Measurements from ENCODE around the gene CFAP65.
A peak's percentile ranks its signal among the peaks of the same experiment; 100 is the strongest.

The CFAP65 gene

GRCh38 chr2:219018286-219018685 is 23.0 kb downstream of the CFAP65 start:
- H3K9ac ChIP-seq, result no peak overlapping the region
- no peak overlapping the region for H2AFZ ChIP-seq
- no peak overlapping the region for H3K4me3 ChIP-seq (ENCODE audit: low read depth, low read length)
- TF ChIP-seq, protein P1, sequence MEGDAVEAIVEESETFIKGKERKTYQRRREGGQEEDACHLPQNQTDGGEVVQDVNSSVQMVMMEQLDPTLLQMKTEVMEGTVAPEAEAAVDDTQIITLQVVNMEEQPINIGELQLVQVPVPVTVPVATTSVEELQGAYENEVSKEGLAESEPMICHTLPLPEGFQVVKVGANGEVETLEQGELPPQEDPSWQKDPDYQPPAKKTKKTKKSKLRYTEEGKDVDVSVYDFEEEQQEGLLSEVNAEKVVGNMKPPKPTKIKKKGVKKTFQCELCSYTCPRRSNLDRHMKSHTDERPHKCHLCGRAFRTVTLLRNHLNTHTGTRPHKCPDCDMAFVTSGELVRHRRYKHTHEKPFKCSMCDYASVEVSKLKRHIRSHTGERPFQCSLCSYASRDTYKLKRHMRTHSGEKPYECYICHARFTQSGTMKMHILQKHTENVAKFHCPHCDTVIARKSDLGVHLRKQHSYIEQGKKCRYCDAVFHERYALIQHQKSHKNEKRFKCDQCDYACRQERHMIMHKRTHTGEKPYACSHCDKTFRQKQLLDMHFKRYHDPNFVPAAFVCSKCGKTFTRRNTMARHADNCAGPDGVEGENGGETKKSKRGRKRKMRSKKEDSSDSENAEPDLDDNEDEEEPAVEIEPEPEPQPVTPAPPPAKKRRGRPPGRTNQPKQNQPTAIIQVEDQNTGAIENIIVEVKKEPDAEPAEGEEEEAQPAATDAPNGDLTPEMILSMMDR (IDR thresholded peaks at IDR 0.05), result no peak
- no peaks in the 10 kb centered on the region for H3K36me3 ChIP-seq (ENCODE audit: control insufficient read depth, insufficient read depth, low read length)
- H3K27me3 ChIP-seq (ENCODE audit: control insufficient read depth, insufficient read depth, low read length), result no peaks in the 10 kb centered on the region
- no peak overlapping the region for H3K4me2 ChIP-seq (ENCODE audit: low read length)
- H3K9me3 ChIP-seq (ENCODE audit: control insufficient read depth, low read length), result no peaks in the 10 kb centered on the region
- no peaks in the 10 kb centered on the region for H3K4me1 ChIP-seq
- no peak overlapping the region for H3K27ac ChIP-seq
- no peaks in the 10 kb centered on the region for H3K79me2 ChIP-seq

GRCh38 chr2:219017201-219017931 is 23.9 kb downstream of the CFAP65 start:
- Histone ChIP-seq H3K79me2 (no peaks in the 10 kb centered on the region), H3K36me3 (ENCODE audit: control insufficient read depth, insufficient read depth, low read length) (no peaks in the 10 kb centered on the region), H3K4me2 (ENCODE audit: low read length) (no peak overlapping the region), H3K4me3 (ENCODE audit: low read depth, low read length) (no peak overlapping the region), H3K27me3 (ENCODE audit: control insufficient read depth, insufficient read depth, low read length) (no peaks in the 10 kb centered on the region), H3K27ac (no peak overlapping the region), H3K9me3 (ENCODE audit: control insufficient read depth, low read length) (no peaks in the 10 kb centered on the region), H3K4me1 (no peaks in the 10 kb centered on the region), H2AFZ (no peak overlapping the region), H3K9ac (no peak overlapping the region)
- TF ChIP-seq, protein P1 (IDR thresholded peaks at IDR 0.05), result no peak

- Histone ChIP-seq H3K4me3 (ENCODE audit: low read depth, low read length) (no peak overlapping the region), H3K27ac (no peak overlapping the region), H3K27me3 (ENCODE audit: control insufficient read depth, insufficient read depth, low read length) (no peaks in the 10 kb centered on the region), H3K79me2 (no peaks in the 10 kb centered on the region), H3K36me3 (ENCODE audit: control insufficient read depth, insufficient read depth, low read length) (no peaks in the 10 kb centered on the region), H3K9ac (no peak overlapping the region), H3K9me3 (ENCODE audit: control insufficient read depth, low read length) (no peaks in the 10 kb centered on the region), H2AFZ (no peak overlapping the region), H3K4me1 (no peaks in the 10 kb centered on the region), H3K4me2 (ENCODE audit: low read length) (no peak overlapping the region)
- TF ChIP-seq, protein P1 (IDR thresholded peaks at IDR 0.05), result no peak
Observed at GRCh38 chr2:219016721-219017120, 24.6 kb downstream of the CFAP65 start.

DNA sequence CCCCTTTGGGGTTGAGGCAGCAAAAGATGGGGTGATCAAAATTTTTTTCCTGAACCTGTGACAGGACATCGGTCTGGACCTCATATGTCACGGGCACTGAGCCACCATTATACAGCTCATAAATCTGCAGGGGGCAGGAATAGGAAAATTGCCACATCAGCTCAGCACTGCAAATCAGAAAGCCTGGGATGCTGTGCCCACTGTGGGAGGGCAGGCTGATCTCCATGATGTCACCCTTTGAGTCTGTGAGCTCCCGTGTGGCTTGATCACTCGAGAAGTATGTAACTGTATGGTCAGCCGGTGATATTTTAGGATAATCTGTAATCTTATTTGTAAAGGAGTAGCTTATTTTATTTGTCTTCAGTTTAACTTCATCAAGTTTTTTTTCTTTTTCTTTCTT is 30.4 kb downstream of the CFAP65 start:
- no peak overlapping the region for H3K4me3 ChIP-seq (ENCODE audit: low read depth, low read length)
- no peak overlapping the region for H3K27ac ChIP-seq
- H3K36me3 ChIP-seq (ENCODE audit: control insufficient read depth, insufficient read depth, low read length), result no peaks in the 10 kb centered on the region
- no peak overlapping the region for H3K9ac ChIP-seq
- no peaks in the 10 kb centered on the region for H3K27me3 ChIP-seq (ENCODE audit: control insufficient read depth, insufficient read depth, low read length)
- H3K4me1 ChIP-seq, result no peaks in the 10 kb centered on the region
- no peaks in the 10 kb centered on the region for H3K9me3 ChIP-seq (ENCODE audit: control insufficient read depth, low read length)
- TF ChIP-seq, protein P1 (IDR thresholded peaks at IDR 0.05), result no peak
- H3K79me2 ChIP-seq, result no peaks in the 10 kb centered on the region
- H2AFZ ChIP-seq, result no peak overlapping the region
- H3K4me2 ChIP-seq (ENCODE audit: low read length), result no peak overlapping the region

DNA sequence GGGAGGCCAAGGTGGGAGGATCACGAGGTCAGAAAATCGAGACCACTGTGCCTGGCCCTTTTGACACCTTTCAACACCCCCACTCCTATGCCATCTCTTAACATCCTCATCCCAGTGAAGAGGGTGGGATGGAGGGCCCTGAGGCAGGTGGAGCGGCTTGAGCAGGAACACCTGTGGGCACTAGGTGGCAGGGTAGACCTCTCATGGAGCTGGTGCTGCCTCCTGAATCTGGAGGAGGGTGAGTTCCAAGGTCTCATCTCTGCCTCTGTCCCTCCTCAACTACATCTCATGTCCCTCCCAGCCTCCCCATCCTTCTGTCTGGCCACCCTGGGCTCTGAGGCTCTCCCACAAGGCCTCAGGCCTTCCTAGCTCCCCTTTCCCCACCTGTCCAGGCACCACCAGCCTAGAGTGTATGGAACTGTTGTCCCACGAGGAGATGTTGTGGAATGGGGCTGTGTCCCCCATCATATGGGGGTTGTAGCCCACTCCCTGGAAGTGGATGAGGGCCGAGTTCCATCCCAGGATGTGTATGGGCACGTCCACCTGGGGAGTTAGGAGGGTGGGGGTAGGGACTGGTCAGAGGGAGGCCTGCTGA is 31.1 kb downstream of the CFAP65 start:
- no peaks in the 10 kb centered on the region for H3K4me1 ChIP-seq
- no peaks in the 10 kb centered on the region for H3K27me3 ChIP-seq (ENCODE audit: control insufficient read depth, insufficient read depth, low read length)
- TF ChIP-seq, protein P1 (IDR thresholded peaks at IDR 0.05), result peak; percentile 47
- no peaks in the 10 kb centered on the region for H3K79me2 ChIP-seq
- no peak overlapping the region for H3K9ac ChIP-seq
- H3K4me2 ChIP-seq (ENCODE audit: low read length), result no peak overlapping the region
- no peaks in the 10 kb centered on the region for H3K9me3 ChIP-seq (ENCODE audit: control insufficient read depth, low read length)
- H3K4me3 ChIP-seq (ENCODE audit: low read depth, low read length), result no peak overlapping the region
- H3K36me3 ChIP-seq (ENCODE audit: control insufficient read depth, insufficient read depth, low read length), result no peaks in the 10 kb centered on the region
- no peak overlapping the region for H2AFZ ChIP-seq
- no peak overlapping the region for H3K27ac ChIP-seq
